SH-SY5Y (cell line): ENCODE results near the gene COL27A1.

Source experiments
- GATA2 ChIP-seq: IDR thresholded peaks from 2 replicates; pipeline ENCODE4 v1.6.1; 2011; ENCODE audit warnings: mild to moderate bottlenecking, low read depth, low read length
- GATA3 ChIP-seq: IDR thresholded peaks from 2 replicates; pipeline ENCODE4 v1.6.1; 2011; ENCODE audit warnings: low read depth, mild to moderate bottlenecking, low read length, moderate library complexity

- TF ChIP-seq GATA2 (no peak), GATA3 (no peak)
These were observed 85.6 kb downstream of the COL27A1 start for GRCh38 chr9:114240647-114241558.
